Subcutaneous abdominal adipose tissue (tissue), 5 donors: ENCODE data around the gene FAAH.

ENCODE experiments used
- H3K27ac ChIP-seq: one replicate; pipeline ENCODE4 v1.7.0; 2013; ENCODE audit warnings: low read depth, mild to moderate bottlenecking, inconsistent platforms, low read length, moderate library complexity
- H3K27me3 ChIP-seq, 5 donors: one replicate each; pipeline ENCODE4 v1.7.0; 2013; ENCODE audit warnings: low read length in 5 of 5, inconsistent platforms in 1 of 5; ENCODE audit not compliant: control insufficient read depth in 5 of 5, insufficient read depth in 4 of 5
- H3K36me3 ChIP-seq, 5 donors: one replicate each; pipeline ENCODE4 v1.7.0; 2013; ENCODE audit warnings: low read length in 5 of 5; ENCODE audit not compliant: control insufficient read depth in 5 of 5, insufficient read depth in 5 of 5
- H3K4me1 ChIP-seq, 5 donors: one replicate each; pipeline ENCODE4 v1.7.0; 2013; ENCODE audit warnings: low read length in 5 of 5, mild to moderate bottlenecking in 3 of 5, moderate library complexity in 1 of 5; ENCODE audit not compliant: control insufficient read depth in 5 of 5, insufficient read depth in 5 of 5
- H3K4me3 ChIP-seq, 5 donors: one replicate each; pipeline ENCODE4 v1.7.0; 2013; ENCODE audit warnings: low read length in 5 of 5, low read depth in 1 of 5
- H3K9ac ChIP-seq, 5 donors: one replicate each; pipeline ENCODE4 v1.7.0; 2013; ENCODE audit warnings: low read length in 5 of 5, mild to moderate bottlenecking in 4 of 5, moderate library complexity in 3 of 5
- H3K9me3 ChIP-seq, 5 donors: one replicate each; pipeline ENCODE4 v1.7.0; 2013; ENCODE audit warnings: low read length in 5 of 5; ENCODE audit not compliant: control insufficient read depth in 5 of 5
- donor health status: healthy.
- donor health status: healthy.
- donor health status: healthy.
- donor health status: healthy.
- donor health status: healthy.

FAAH gene

GRCh38 chr1:46415514-46415913, 21.4 kb downstream of the FAAH start:
- H3K27ac ChIP-seq = no peak overlapping the region
- peaks cover 0 to 17% (median 10%) of the 10 kb centered on the region in 5 donors for H3K36me3 ChIP-seq
- no peak overlapping the region for H3K9ac ChIP-seq
- peaks cover 0 to 4% (median 0%) of the 10 kb centered on the region in 5 donors for H3K4me1 ChIP-seq
- H3K4me3 ChIP-seq = no peak overlapping the region
- no peaks in the 10 kb centered on the region for H3K9me3 ChIP-seq
- H3K27me3 ChIP-seq = peaks cover 0 to 4% (median 0%) of the 10 kb centered on the region in 5 donors

GRCh38 chr1:46418976-46419375, 24.9 kb downstream of the FAAH start:
- Histone ChIP-seq H3K27ac (no peak overlapping the region), H3K9ac (no peak overlapping the region), H3K27me3 (peaks cover 0 to 16% (median 7%) of the 10 kb centered on the region in 5 donors), H3K4me3 (no peak overlapping the region), H3K36me3 (peaks cover 0 to 1% (median 0%) of the 10 kb centered on the region in 5 donors), H3K4me1 (peaks cover 0 to 4% (median 0%) of the 10 kb centered on the region in 5 donors), H3K9me3 (no peaks in the 10 kb centered on the region)

- Histone ChIP-seq H3K9ac (no peak overlapping the region), H3K27me3 (peaks cover 0 to 32% (median 21%) of the 10 kb centered on the region in 5 donors), H3K9me3 (no peaks in the 10 kb centered on the region), H3K36me3 (no peaks in the 10 kb centered on the region), H3K4me1 (peaks cover 0 to 1% (median 0%) of the 10 kb centered on the region in 5 donors), H3K4me3 (no peak overlapping the region), H3K27ac (no peak overlapping the region)
Measured at GRCh38 chr1:46420533-46420915, 26.4 kb downstream of the FAAH start.

- no peak overlapping the region for H3K4me3 ChIP-seq
- H3K9me3 ChIP-seq = no peaks in the 10 kb centered on the region
- no peak overlapping the region for H3K27ac ChIP-seq
- no peaks in the 10 kb centered on the region for H3K36me3 ChIP-seq
- no peaks in the 10 kb centered on the region for H3K4me1 ChIP-seq
- H3K27me3 ChIP-seq = peaks cover 0 to 39% (median 27%) of the 10 kb centered on the region in 5 donors
- no peak overlapping the region for H3K9ac ChIP-seq
Measured at GRCh38 chr1:46421739-46422138, 27.6 kb downstream of the FAAH start.

- Histone ChIP-seq H3K27ac (no peak overlapping the region), H3K4me3 (no peak overlapping the region), H3K9ac (no peak overlapping the region), H3K27me3 (peaks cover 0 to 39% (median 27%) of the 10 kb centered on the region in 5 donors), H3K9me3 (no peaks in the 10 kb centered on the region), H3K4me1 (no peaks in the 10 kb centered on the region), H3K36me3 (no peaks in the 10 kb centered on the region)
Measured at GRCh38 chr1:46422261-46422871, 28.2 kb downstream of the FAAH start.

- H3K9me3 ChIP-seq = no peaks in the 10 kb centered on the region
- H3K27me3 ChIP-seq = peaks cover 0 to 39% (median 29%) of the 10 kb centered on the region in 5 donors
- no peak overlapping the region for H3K27ac ChIP-seq
- no peaks in the 10 kb centered on the region for H3K4me1 ChIP-seq
- H3K9ac ChIP-seq = no peak overlapping the region
- no peak overlapping the region for H3K4me3 ChIP-seq
- H3K36me3 ChIP-seq = no peaks in the 10 kb centered on the region
Measured at GRCh38 chr1:46423574-46424240, 29.6 kb downstream of the FAAH start.

- Histone ChIP-seq H3K27ac (no peak overlapping the region), H3K9ac (no peak overlapping the region), H3K36me3 (no peaks in the 10 kb centered on the region), H3K9me3 (no peaks in the 10 kb centered on the region), H3K4me1 (no peaks in the 10 kb centered on the region), H3K27me3 (peaks cover 0 to 39% (median 34%) of the 10 kb centered on the region in 5 donors), H3K4me3 (no peak overlapping the region)
Measured at GRCh38 chr1:46424730-46425129, 30.6 kb downstream of the FAAH start.

GRCh38 chr1:46425726-46426125, 31.6 kb downstream of the FAAH start:
- Histone ChIP-seq H3K9me3 (no peaks in the 10 kb centered on the region), H3K9ac (no peak overlapping the region), H3K27ac (no peak overlapping the region), H3K4me1 (no peaks in the 10 kb centered on the region), H3K27me3 (peaks cover 0 to 35% (median 34%) of the 10 kb centered on the region in 5 donors), H3K36me3 (no peaks in the 10 kb centered on the region), H3K4me3 (no peak overlapping the region)

- no peak overlapping the region for H3K9ac ChIP-seq
- H3K36me3 ChIP-seq = no peaks in the 10 kb centered on the region
- H3K27me3 ChIP-seq = peaks cover 0 to 35% (median 29%) of the 10 kb centered on the region in 5 donors
- no peaks in the 10 kb centered on the region for H3K9me3 ChIP-seq
- no peak overlapping the region for H3K27ac ChIP-seq
- no peaks in the 10 kb centered on the region for H3K4me1 ChIP-seq
- no peak overlapping the region for H3K4me3 ChIP-seq
Measured at GRCh38 chr1:46427541-46427940, 33.4 kb downstream of the FAAH start.

- Histone ChIP-seq H3K36me3 (no peaks in the 10 kb centered on the region), H3K4me3 (no peak overlapping the region), H3K9me3 (no peaks in the 10 kb centered on the region)
Measured at GRCh38 chr1:46429436-46429835, 35.3 kb downstream of the FAAH start.

More at GRCh38 chr1:46429436-46429835, 35.3 kb downstream of the FAAH start:
- Histone ChIP-seq H3K4me1 (no peaks in the 10 kb centered on the region), H3K27me3 (peaks cover 0 to 23% (median 16%) of the 10 kb centered on the region in 5 donors), H3K27ac (no peak overlapping the region), H3K9ac (no peak overlapping the region)
